ENCODE data around the gene PDE5A. TPM values are rescaled to one million over a fixed set of nuclear protein-coding genes. Genes with fewer than 3 reads are reported as not detected.
"Not testable (repeated sequence)": the region's sequence is repeated elsewhere in the genome, so short reads cannot be mapped to it uniquely, and the experiment has no call there.

PDE5A gene
- total and polyA plus RNA-seq, 2 donors (not counting 1 experiment from before 2014, with no cell fraction given), result 0.49 to 1.4 TPM

DNA sequence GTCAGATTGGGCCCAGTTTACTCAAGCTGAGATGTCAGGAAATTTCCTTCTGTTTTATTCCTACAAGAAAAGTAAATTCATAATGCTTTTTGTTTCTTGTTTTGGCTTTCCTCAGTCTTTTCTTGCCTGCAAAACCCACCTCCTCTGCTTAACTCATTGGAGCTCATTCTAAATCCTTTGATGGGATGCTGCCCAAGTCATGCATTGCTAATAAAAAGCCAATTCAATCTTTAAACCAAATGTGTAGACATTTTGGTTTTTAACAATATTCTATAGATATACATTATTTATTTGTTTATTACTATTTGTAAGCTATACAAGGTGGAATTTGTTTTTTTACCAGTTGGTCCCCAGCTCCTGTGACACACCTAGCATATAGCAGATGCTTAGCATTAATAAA, 13.2 kb upstream of the PDE5A start:
- ChIA-PET CTCF (interaction anchor here (0.5 to 1.7 kb wide), 2 partner anchors 15 to 1271 kb away, joined by 4 to 5 read pairs; no protein-coding TSS in a partner anchor), POLR2A (no interaction called here)
- H3K4me1 ChIP-seq (ENCODE audit: control insufficient read depth in 2 of 2, insufficient read depth in 2 of 2, low read length in 2 of 2), result no peaks in the 10 kb centered on the region
- H3K36me3 ChIP-seq (replicated peaks in 1 of 2; ENCODE audit: control extremely low read depth in 1 of 2, control insufficient read depth in 1 of 2, extremely low read depth in 1 of 2, insufficient read depth in 2 of 2, low read length in 1 of 2), result no peaks in the 10 kb centered on the region
- no peak overlapping the region for H3K27ac ChIP-seq (ENCODE audit: low read length in 2 of 2)
- H3K27me3 ChIP-seq (replicated peaks in 1 of 4; ENCODE audit: control extremely low read depth in 1 of 4, control insufficient read depth in 3 of 4, insufficient read depth in 4 of 4, low read length in 3 of 4), result no peaks in the 10 kb centered on the region
- H3K4me3 Mint-ChIP-seq, result no peak overlapping the region
- H3K9ac ChIP-seq (ENCODE audit: low read length), result no peak overlapping the region
- H3K27me3 Mint-ChIP-seq, result peaks cover 23% of the 10 kb centered on the region
- H3K4me2 ChIP-seq (replicated peaks; ENCODE audit: low read depth, low read length, poor library complexity, severe bottlenecking), result no peak overlapping the region
- H4K20me1 ChIP-seq (ENCODE audit: control insufficient read depth, insufficient read depth, low read length, poor library complexity, severe bottlenecking), result no peaks in the 10 kb centered on the region
- DNase-seq (no peak), ATAC-seq (ENCODE audit: low read depth) (no peak)
- peaks cover 5% of the 10 kb centered on the region for H3K4me1 Mint-ChIP-seq
- TF ChIP-seq, protein P1, sequence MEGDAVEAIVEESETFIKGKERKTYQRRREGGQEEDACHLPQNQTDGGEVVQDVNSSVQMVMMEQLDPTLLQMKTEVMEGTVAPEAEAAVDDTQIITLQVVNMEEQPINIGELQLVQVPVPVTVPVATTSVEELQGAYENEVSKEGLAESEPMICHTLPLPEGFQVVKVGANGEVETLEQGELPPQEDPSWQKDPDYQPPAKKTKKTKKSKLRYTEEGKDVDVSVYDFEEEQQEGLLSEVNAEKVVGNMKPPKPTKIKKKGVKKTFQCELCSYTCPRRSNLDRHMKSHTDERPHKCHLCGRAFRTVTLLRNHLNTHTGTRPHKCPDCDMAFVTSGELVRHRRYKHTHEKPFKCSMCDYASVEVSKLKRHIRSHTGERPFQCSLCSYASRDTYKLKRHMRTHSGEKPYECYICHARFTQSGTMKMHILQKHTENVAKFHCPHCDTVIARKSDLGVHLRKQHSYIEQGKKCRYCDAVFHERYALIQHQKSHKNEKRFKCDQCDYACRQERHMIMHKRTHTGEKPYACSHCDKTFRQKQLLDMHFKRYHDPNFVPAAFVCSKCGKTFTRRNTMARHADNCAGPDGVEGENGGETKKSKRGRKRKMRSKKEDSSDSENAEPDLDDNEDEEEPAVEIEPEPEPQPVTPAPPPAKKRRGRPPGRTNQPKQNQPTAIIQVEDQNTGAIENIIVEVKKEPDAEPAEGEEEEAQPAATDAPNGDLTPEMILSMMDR (IDR thresholded peaks at IDR 0.05), result no peak
- TF ChIP-seq EZH2 (IDR thresholded peaks at IDR 0.05; ENCODE audit: borderline replicate concordance, insufficient read depth, low read depth, low read length, poor library complexity, severe bottlenecking), result no peak
- no peaks in the 10 kb centered on the region for H3K79me2 ChIP-seq (ENCODE audit: control insufficient read depth, insufficient read depth, low read length)
- intact Hi-C loops (cut with micrococcal nuclease), result no loop called here
- H2AFZ ChIP-seq (ENCODE audit: insufficient read depth, low read depth, low read length, poor library complexity, severe bottlenecking), result no peak overlapping the region
- no peak overlapping the region for H3K27ac Mint-ChIP-seq
- H3K9me3 Mint-ChIP-seq (ENCODE audit: insufficient read depth), result no peaks in the 10 kb centered on the region
- no peaks in the 10 kb centered on the region for H3K9me3 ChIP-seq (ENCODE audit: control extremely low read depth in 1 of 3, control insufficient read depth in 2 of 3, insufficient read depth in 1 of 3, low read length in 2 of 3)
- no peak overlapping the region for H3K4me3 ChIP-seq (ENCODE audit: control extremely low read depth in 1 of 5, extremely low read depth in 1 of 5, insufficient read depth in 1 of 5, low read depth in 2 of 5, low read length in 4 of 5)

DNA sequence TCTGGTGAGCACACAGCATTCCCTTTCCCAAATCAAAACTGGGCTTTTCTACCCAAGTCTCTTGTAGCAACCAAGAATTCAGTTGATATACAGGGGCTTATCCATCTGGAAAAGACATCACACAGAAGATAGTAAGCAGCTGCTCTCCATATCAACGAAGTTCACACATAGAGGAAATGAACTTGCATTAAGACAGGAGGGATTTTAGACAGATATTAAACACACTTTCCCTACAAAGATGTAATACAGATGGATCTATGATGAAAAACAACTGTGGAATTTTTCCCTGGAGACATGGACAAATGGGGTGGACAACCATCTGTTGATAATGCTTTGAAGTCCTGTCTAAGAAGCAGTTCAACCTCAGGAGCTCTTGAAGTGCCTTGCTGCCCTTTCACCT, 9.8 kb upstream of the PDE5A start:
- H3K4me1 Mint-ChIP-seq, result no peaks in the 10 kb centered on the region
- Histone ChIP-seq H3K9me3 (ENCODE audit: control extremely low read depth in 1 of 3, control insufficient read depth in 2 of 3, insufficient read depth in 1 of 3, low read length in 2 of 3) (no peaks in the 10 kb centered on the region), H3K27ac (ENCODE audit: low read length in 2 of 2) (no peak overlapping the region), H3K27me3 (replicated peaks in 1 of 4; ENCODE audit: control extremely low read depth in 1 of 4, control insufficient read depth in 3 of 4, insufficient read depth in 4 of 4, low read length in 3 of 4) (no peaks in the 10 kb centered on the region), H3K79me2 (ENCODE audit: control insufficient read depth, insufficient read depth, low read length) (no peaks in the 10 kb centered on the region), H3K4me1 (ENCODE audit: control insufficient read depth in 2 of 2, insufficient read depth in 2 of 2, low read length in 2 of 2) (no peaks in the 10 kb centered on the region), H3K4me3 (ENCODE audit: control extremely low read depth in 1 of 5, extremely low read depth in 1 of 5, insufficient read depth in 1 of 5, low read depth in 2 of 5, low read length in 4 of 5) (no peak overlapping the region), H2AFZ (ENCODE audit: insufficient read depth, low read depth, low read length, poor library complexity, severe bottlenecking) (no peak overlapping the region), H4K20me1 (ENCODE audit: control insufficient read depth, insufficient read depth, low read length, poor library complexity, severe bottlenecking) (no peaks in the 10 kb centered on the region), H3K9ac (ENCODE audit: low read length) (no peak overlapping the region), H3K4me2 (replicated peaks; ENCODE audit: low read depth, low read length, poor library complexity, severe bottlenecking) (no peak overlapping the region), H3K36me3 (replicated peaks in 1 of 2; ENCODE audit: control extremely low read depth in 1 of 2, control insufficient read depth in 1 of 2, extremely low read depth in 1 of 2, insufficient read depth in 2 of 2, low read length in 1 of 2) (no peaks in the 10 kb centered on the region)
- CTCF ChIA-PET, result no interaction called here
- H3K27ac Mint-ChIP-seq, result no peak overlapping the region
- intact Hi-C loops (cut with micrococcal nuclease), result no loop called here
- TF ChIP-seq, protein P1 (IDR thresholded peaks at IDR 0.05), result no peak
- TF ChIP-seq EZH2 (IDR thresholded peaks at IDR 0.05; ENCODE audit: borderline replicate concordance, insufficient read depth, low read depth, low read length, poor library complexity, severe bottlenecking), result no peak
- no peak overlapping the region for H3K4me3 Mint-ChIP-seq
- H3K27me3 Mint-ChIP-seq, result peaks cover 30% of the 10 kb centered on the region
- DNase-seq (no peak), ATAC-seq (ENCODE audit: low read depth) (no peak)
- no peaks in the 10 kb centered on the region for H3K9me3 Mint-ChIP-seq (ENCODE audit: insufficient read depth)
- POLR2A ChIA-PET, result no interaction called here
- WGBS (ENCODE audit: insufficient coverage), result no CpG with 5 or more reads among the region's 1 CpG

DNA sequence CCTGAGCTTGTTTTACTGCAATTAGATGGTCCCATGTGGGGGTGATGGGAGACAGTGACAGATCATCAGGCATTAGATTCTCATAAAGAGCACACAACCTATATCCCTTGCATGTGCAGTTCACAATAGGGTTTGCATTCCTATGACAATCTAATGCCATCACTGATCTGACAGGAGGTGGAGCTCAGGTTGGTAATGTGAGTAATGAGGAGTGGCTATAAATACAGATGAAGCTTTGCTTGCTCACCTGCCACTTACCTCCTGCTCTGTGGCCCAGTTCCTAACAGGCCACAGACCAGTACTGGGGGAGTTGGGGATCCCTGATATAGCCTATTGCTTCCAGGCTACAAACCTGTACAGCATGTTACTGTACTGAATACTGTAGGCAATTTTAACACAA, 8.2 kb upstream of the PDE5A start:
- intact Hi-C loops (cut with micrococcal nuclease), result not testable (repeated sequence)

More for the DNA sequence above, 8.2 kb upstream of the PDE5A start:
- H3K9me3 ChIP-seq (ENCODE audit: control extremely low read depth in 1 of 3, control insufficient read depth in 2 of 3, insufficient read depth in 1 of 3, low read length in 2 of 3); H4K20me1 ChIP-seq (ENCODE audit: control insufficient read depth, insufficient read depth, low read length, poor library complexity, severe bottlenecking); DNase-seq; POLR2A ChIA-PET; H3K9ac ChIP-seq (ENCODE audit: low read length); ATAC-seq (ENCODE audit: low read depth); H3K9me3 Mint-ChIP-seq (ENCODE audit: insufficient read depth); H3K4me1 ChIP-seq (ENCODE audit: control insufficient read depth in 2 of 2, insufficient read depth in 2 of 2, low read length in 2 of 2); H3K27ac ChIP-seq (ENCODE audit: low read length in 2 of 2); H2AFZ ChIP-seq (ENCODE audit: insufficient read depth, low read depth, low read length, poor library complexity, severe bottlenecking); H3K27ac Mint-ChIP-seq; H3K4me1 Mint-ChIP-seq; H3K4me3 ChIP-seq (ENCODE audit: control extremely low read depth in 1 of 5, extremely low read depth in 1 of 5, insufficient read depth in 1 of 5, low read depth in 2 of 5, low read length in 4 of 5); H3K4me3 Mint-ChIP-seq; H3K36me3 ChIP-seq (replicated peaks in 1 of 2; ENCODE audit: control extremely low read depth in 1 of 2, control insufficient read depth in 1 of 2, extremely low read depth in 1 of 2, insufficient read depth in 2 of 2, low read length in 1 of 2); CTCF ChIA-PET; H3K4me2 ChIP-seq (replicated peaks; ENCODE audit: low read depth, low read length, poor library complexity, severe bottlenecking); H3K27me3 ChIP-seq (replicated peaks in 1 of 4; ENCODE audit: control extremely low read depth in 1 of 4, control insufficient read depth in 3 of 4, insufficient read depth in 4 of 4, low read length in 3 of 4); H3K79me2 ChIP-seq (ENCODE audit: control insufficient read depth, insufficient read depth, low read length): not testable (repeated sequence)
- peaks cover 35% of the 10 kb centered on the region for H3K27me3 Mint-ChIP-seq
